ENCODE data around the gene SCN2A. TPM values are rescaled to one million over a fixed set of nuclear protein-coding genes. Genes with fewer than 3 reads are reported as not detected.

The SCN2A gene
- total and polyA plus RNA-seq, 10 of the 15 experiments (the other 5 are each of a cell fraction or from before 2014, with no cell fraction given), result 0.01 TPM; not detected in 8

- WGBS (ENCODE audit: insufficient coverage, insufficient replicate concordance, low lambda C conversion rate, missing lambda C conversion rate), result 0% methylated on average over 2 of the region's 2 CpGs
- Histone ChIP-seq H3K27me3 (replicated peaks in 1 of 2; ENCODE audit: control insufficient read depth in 2 of 2, insufficient read depth in 2 of 2, low read length in 1 of 2) (no peaks in the 10 kb centered on the region), H3K79me2 (ENCODE audit: control insufficient read depth, insufficient read depth, low read length) (no peaks in the 10 kb centered on the region), H3K4me2 (ENCODE audit: control insufficient read depth, insufficient read depth) (no peak overlapping the region), H2AFZ (ENCODE audit: control insufficient read depth, low read depth, low read length) (no peak overlapping the region), H3K36me3 (ENCODE audit: control insufficient read depth in 2 of 2, insufficient read depth in 2 of 2, low read length in 1 of 2) (no peaks in the 10 kb centered on the region), H3K9ac (ENCODE audit: control insufficient read depth, insufficient read depth, low read length) (no peak overlapping the region), H3K4me1 (ENCODE audit: control insufficient read depth, insufficient read depth, low read length) (no peaks in the 10 kb centered on the region), H3K4me3 (no peak overlapping the region), H3K9me3 (replicated peaks; ENCODE audit: control insufficient read depth, insufficient read depth, low read length) (no peaks in the 10 kb centered on the region), H3K27ac (ENCODE audit: control insufficient read depth, insufficient read depth) (no peak overlapping the region), H4K20me1 (ENCODE audit: control insufficient read depth, insufficient read depth) (no peaks in the 10 kb centered on the region)
- no TSS peak for BruUV-seq (replicated peaks)
- RAD21 ChIA-PET (ENCODE audit: unreplicated experiment), result no interaction called here
- CTCF ChIA-PET, result interaction anchor here (2.0 to 2.2 kb wide), 2 partner anchors 9 to 11 kb away, joined by 8 read pairs; partner anchors contain the start of gene SCN2A
- no peak for ATAC-seq
- no peak for DNase-seq (ENCODE audit: low read depth, low spot score)
- SMC1A ChIA-PET (ENCODE audit: uncharacterized antibody, unreplicated experiment), result no interaction called here
- TF ChIP-seq BMI1 (IDR thresholded peaks at IDR 0.05; ENCODE audit: borderline replicate concordance), result no peak
- TF ChIP-seq ASH2L (IDR thresholded peaks at IDR 0.05; ENCODE audit: borderline replicate concordance, low read depth), result no peak
- no peak for TF ChIP-seq NR2F1 (conservative IDR thresholded peaks at IDR 0.05)
- no peak for TF ChIP-seq IRF5 (IDR thresholded peaks at IDR 0.05; ENCODE audit: borderline replicate concordance)
- TF ChIP-seq SREBF2 (IDR thresholded peaks at IDR 0.05; ENCODE audit: low read length), result no peak
- TF ChIP-seq ZBTB4 (CRISPR knock-in tag; IDR thresholded peaks at IDR 0.05), result no peak
- no peak for TF ChIP-seq IKZF2 (IDR thresholded peaks at IDR 0.05)
- TF ChIP-seq KAT2A (conservative IDR thresholded peaks at IDR 0.05; ENCODE audit: control insufficient read depth, low read depth, low read length), result no peak
- TF ChIP-seq RCOR1 (conservative IDR thresholded peaks at IDR 0.05; ENCODE audit: low read depth, low read length), result no peak
- no peak for TF ChIP-seq SKIL (IDR thresholded peaks at IDR 0.05; ENCODE audit: low read depth, poor library complexity, severe bottlenecking)
- FAIRE-seq, result no peak
- in situ Hi-C loops (cut with MboI), result no loop called here
- POLR2A ChIA-PET, result no interaction called here
- intact Hi-C loops (cut with micrococcal nuclease; ENCODE audit: unreplicated experiment), result no loop called here
These were observed 9.0 kb downstream of the SCN2A start for GRCh38 chr2:165248238-165248637.
